Mesothelial cell of epicardium (in vitro differentiated cells): ENCODE data around the gene OPCML. TPM values are rescaled to one million over a fixed set of nuclear protein-coding genes. Genes with fewer than 3 reads are reported as not detected.

Experiments
- DNase-seq, 2 experiments: peaks; one replicate each; pipeline ENCODE4 v3.0.0; 2021; ENCODE audit warnings: low spot score in 2 of 2; ENCODE audit not compliant: unreplicated experiment in 2 of 2
- H3K27ac Mint-ChIP-seq: 2 replicates; pipeline ENCODE4 v1.8.0; 2021; ENCODE audit warnings: mixed read lengths
- H3K27me3 Mint-ChIP-seq: 2 replicates; pipeline ENCODE4 v1.8.0; 2021; ENCODE audit warnings: low read depth, mixed read lengths
- H3K36me3 Mint-ChIP-seq: 2 replicates; pipeline ENCODE4 v1.8.0; 2021; ENCODE audit warnings: mixed read lengths
- H3K4me1 Mint-ChIP-seq: 2 replicates; pipeline ENCODE4 v1.8.0; 2021; ENCODE audit warnings: mixed read lengths
- H3K4me3 Mint-ChIP-seq: 2 replicates; pipeline ENCODE4 v1.8.0; 2021; ENCODE audit warnings: mild to moderate bottlenecking, moderate library complexity, mixed read lengths
- H3K9me3 Mint-ChIP-seq: 2 replicates; pipeline ENCODE4 v1.8.0; 2021; ENCODE audit warnings: mixed read lengths
- CTCF ChIP-seq: fragments of 200-600 bp; sonication (generic); IDR thresholded peaks from one replicate; pipeline ENCODE4 v1.5.0; 2021; ENCODE audit warnings: antibody characterized with exemption; ENCODE audit not compliant: unreplicated experiment
- total RNA-seq: library from RNA; stranded (reverse); gene quantifications from 3 replicates; pipeline ENCODE4 v1.2.1, GENCODE V29; 2021

OPCML gene
- total RNA-seq, 1 donor from 2014 or later = 3.0 TPM

GRCh38 chr11:133160754-133161153, 371.5 kb downstream of the OPCML start:
- no peak overlapping the region for H3K27ac Mint-ChIP-seq
- H3K36me3 Mint-ChIP-seq = no peaks in the 10 kb centered on the region
- peaks cover 70% of the 10 kb centered on the region for H3K27me3 Mint-ChIP-seq
- peaks cover 5% of the 10 kb centered on the region for H3K4me1 Mint-ChIP-seq
- no peak overlapping the region for H3K4me3 Mint-ChIP-seq
- no peaks in the 10 kb centered on the region for H3K9me3 Mint-ChIP-seq
- DNase-seq = no peak
- no peak for TF ChIP-seq CTCF

GRCh38 chr11:133156986-133157745, 375.1 kb downstream of the OPCML start:
- H3K27me3 Mint-ChIP-seq = peaks cover 81% of the 10 kb centered on the region
- no peaks in the 10 kb centered on the region for H3K9me3 Mint-ChIP-seq
- H3K4me3 Mint-ChIP-seq = no peak overlapping the region
- H3K36me3 Mint-ChIP-seq = no peaks in the 10 kb centered on the region
- DNase-seq = no peak
- no peak for TF ChIP-seq CTCF
- no peak overlapping the region for H3K27ac Mint-ChIP-seq
- peaks cover 2% of the 10 kb centered on the region for H3K4me1 Mint-ChIP-seq

GRCh38 chr11:133154781-133155180, 377.5 kb downstream of the OPCML start:
- no peak for TF ChIP-seq CTCF

GRCh38 chr11:133154076-133154475, 378.2 kb downstream of the OPCML start:
- no peak for TF ChIP-seq CTCF
- H3K36me3 Mint-ChIP-seq = no peaks in the 10 kb centered on the region
- H3K4me3 Mint-ChIP-seq = no peak overlapping the region
- H3K27me3 Mint-ChIP-seq = peaks cover 86% of the 10 kb centered on the region
- H3K27ac Mint-ChIP-seq = no peak overlapping the region
- peaks cover 5% of the 10 kb centered on the region for H3K4me1 Mint-ChIP-seq
- DNase-seq = no peak
- no peaks in the 10 kb centered on the region for H3K9me3 Mint-ChIP-seq

More at GRCh38 chr11:133154781-133155180, 377.5 kb downstream of the OPCML start:
- no peak overlapping the region for H3K27ac Mint-ChIP-seq
- DNase-seq = no peak
- no peak overlapping the region for H3K4me3 Mint-ChIP-seq
- peaks cover 87% of the 10 kb centered on the region for H3K27me3 Mint-ChIP-seq
- H3K4me1 Mint-ChIP-seq = peaks cover 5% of the 10 kb centered on the region
- no peaks in the 10 kb centered on the region for H3K36me3 Mint-ChIP-seq
- H3K9me3 Mint-ChIP-seq = no peaks in the 10 kb centered on the region

GRCh38 chr11:133153031-133153430, 379.3 kb downstream of the OPCML start:
- no peak for TF ChIP-seq CTCF
- no peak for DNase-seq
- Mint-ChIP-seq H3K9me3 (no peaks in the 10 kb centered on the region), H3K27me3 (peaks cover 89% of the 10 kb centered on the region), H3K36me3 (no peaks in the 10 kb centered on the region), H3K4me1 (peaks cover 5% of the 10 kb centered on the region), H3K27ac (no peak overlapping the region), H3K4me3 (no peak overlapping the region)
